GM20000 (cell line): Measurements from ENCODE around the gene NRDE2.

ENCODE experiments used
- DNase-seq: peaks from one replicate; pipeline ENCODE4 v3.0.0; 2012; ENCODE audit warnings: low spot score
- TF ChIP-seq, protein P1 (sequence below): IDR thresholded peaks from 2 replicates; pipeline ENCODE4 v1.5.1; 2012; ENCODE audit warnings: mild to moderate bottlenecking, control low read depth; ENCODE audit errors: extremely low read depth, missing control alignments

The NRDE2 gene

DNA sequence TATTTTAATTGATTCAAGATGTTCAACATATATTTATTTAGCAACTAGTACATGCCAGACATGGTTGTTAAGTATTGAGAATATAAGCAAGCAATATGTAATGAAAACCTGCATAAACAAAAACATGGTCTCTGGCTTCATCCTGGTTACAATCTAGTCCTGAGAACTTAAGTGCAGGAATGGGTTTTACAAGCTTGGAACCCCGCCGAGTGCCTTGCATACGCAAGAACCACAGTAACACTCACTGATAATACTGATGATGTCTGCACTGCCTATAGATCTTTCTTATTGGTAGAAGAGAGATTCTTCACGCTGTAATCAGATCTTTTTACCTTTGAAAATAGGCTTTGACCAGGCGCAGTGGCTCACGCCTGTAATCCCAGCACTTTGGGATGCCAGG is 42.1 kb upstream of the NRDE2 start:
- DNase-seq = no peak
- TF ChIP-seq, protein P1, sequence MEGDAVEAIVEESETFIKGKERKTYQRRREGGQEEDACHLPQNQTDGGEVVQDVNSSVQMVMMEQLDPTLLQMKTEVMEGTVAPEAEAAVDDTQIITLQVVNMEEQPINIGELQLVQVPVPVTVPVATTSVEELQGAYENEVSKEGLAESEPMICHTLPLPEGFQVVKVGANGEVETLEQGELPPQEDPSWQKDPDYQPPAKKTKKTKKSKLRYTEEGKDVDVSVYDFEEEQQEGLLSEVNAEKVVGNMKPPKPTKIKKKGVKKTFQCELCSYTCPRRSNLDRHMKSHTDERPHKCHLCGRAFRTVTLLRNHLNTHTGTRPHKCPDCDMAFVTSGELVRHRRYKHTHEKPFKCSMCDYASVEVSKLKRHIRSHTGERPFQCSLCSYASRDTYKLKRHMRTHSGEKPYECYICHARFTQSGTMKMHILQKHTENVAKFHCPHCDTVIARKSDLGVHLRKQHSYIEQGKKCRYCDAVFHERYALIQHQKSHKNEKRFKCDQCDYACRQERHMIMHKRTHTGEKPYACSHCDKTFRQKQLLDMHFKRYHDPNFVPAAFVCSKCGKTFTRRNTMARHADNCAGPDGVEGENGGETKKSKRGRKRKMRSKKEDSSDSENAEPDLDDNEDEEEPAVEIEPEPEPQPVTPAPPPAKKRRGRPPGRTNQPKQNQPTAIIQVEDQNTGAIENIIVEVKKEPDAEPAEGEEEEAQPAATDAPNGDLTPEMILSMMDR = no peak

GRCh38 chr14:90368946-90369721 is 37.4 kb upstream of the NRDE2 start:
- TF ChIP-seq, protein P1 = no peak

DNA sequence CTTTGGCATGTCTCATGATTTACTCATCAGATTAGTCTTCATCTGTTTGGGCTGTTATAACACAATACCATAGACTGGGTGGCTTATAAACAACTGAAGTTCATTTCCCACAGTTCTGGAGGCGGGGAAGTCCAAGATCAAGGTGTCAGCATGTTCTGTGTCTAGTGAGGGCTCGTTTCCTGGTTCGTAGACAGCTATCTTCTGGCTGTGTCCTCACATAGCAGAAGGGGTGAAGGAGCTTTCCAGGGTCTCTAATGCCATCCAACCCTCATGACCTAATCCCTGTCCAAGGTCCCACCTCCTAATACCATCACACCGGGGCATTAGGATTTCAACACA is 30.8 kb upstream of the NRDE2 start:
- TF ChIP-seq, protein P1 = no peak
- no peak for DNase-seq

More at GRCh38 chr14:90368946-90369721, 37.4 kb upstream of the NRDE2 start:
- no peak for DNase-seq

- no peak for DNase-seq
- TF ChIP-seq, protein P1 = no peak
These were observed 30.3 kb upstream of the NRDE2 start for GRCh38 chr14:90361865-90362557.

DNA sequence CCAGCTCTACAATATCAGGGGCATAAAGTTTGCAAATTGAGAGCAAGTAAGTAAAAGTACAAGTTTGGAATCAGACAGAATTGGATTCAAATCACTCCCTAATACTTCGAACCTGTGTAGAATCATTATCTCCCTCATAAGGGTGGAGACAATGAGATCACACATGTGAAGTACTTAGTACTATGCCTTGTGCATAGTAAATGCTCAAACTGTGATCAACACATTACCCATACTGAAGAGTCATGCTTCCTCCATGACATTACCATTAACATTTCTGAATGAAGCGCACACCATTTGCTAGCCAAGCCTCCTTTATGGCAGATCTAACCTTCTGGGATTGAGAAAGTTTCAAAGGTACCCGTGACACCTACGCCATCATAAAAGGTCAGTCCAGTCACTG is 26.6 kb upstream of the NRDE2 start:
- DNase-seq = no peak
- TF ChIP-seq, protein P1 = no peak

GRCh38 chr14:90356925-90357324 is 25.2 kb upstream of the NRDE2 start:
- no peak for DNase-seq
- TF ChIP-seq, protein P1 = no peak
